ENCODE results near the gene EID2.

DNA sequence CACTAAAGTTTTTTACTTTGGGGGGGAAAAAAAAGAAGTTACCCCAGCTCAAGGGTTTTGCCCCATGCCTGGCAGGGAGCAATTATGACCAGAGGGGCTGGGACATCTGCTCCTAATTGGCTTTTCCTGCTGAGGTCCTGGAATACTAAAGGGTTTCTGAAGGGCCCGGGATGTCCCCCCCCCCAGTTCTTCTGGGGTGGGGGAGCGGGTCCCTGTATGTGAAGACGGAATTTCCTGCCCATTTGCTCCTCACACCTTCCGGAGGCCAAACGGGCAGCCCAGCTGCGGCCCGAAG lies 42.3 kb downstream of the EID2 start:
- TF ChIP-seq, protein P1, sequence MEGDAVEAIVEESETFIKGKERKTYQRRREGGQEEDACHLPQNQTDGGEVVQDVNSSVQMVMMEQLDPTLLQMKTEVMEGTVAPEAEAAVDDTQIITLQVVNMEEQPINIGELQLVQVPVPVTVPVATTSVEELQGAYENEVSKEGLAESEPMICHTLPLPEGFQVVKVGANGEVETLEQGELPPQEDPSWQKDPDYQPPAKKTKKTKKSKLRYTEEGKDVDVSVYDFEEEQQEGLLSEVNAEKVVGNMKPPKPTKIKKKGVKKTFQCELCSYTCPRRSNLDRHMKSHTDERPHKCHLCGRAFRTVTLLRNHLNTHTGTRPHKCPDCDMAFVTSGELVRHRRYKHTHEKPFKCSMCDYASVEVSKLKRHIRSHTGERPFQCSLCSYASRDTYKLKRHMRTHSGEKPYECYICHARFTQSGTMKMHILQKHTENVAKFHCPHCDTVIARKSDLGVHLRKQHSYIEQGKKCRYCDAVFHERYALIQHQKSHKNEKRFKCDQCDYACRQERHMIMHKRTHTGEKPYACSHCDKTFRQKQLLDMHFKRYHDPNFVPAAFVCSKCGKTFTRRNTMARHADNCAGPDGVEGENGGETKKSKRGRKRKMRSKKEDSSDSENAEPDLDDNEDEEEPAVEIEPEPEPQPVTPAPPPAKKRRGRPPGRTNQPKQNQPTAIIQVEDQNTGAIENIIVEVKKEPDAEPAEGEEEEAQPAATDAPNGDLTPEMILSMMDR (IDR thresholded peaks at IDR 0.05): no peak
- TF ChIP-seq POLR2A (IDR thresholded peaks at IDR 0.05): no peak
